ENCODE data around the gene RNF224. TPM values are rescaled to one million over a fixed set of nuclear protein-coding genes. Genes with fewer than 3 reads are reported as not detected.

RNF224 gene
- total and polyA plus RNA-seq, 12 donors, result 0.14 TPM; not detected in 11

GRCh38 chr9:137235424-137236237, 8.3 kb downstream of the RNF224 start:
- H3K9me3 ChIP-seq, result no peaks in the 10 kb centered on the region
- TF ChIP-seq CTCF (IDR thresholded peaks at IDR 0.05), result no peak
- DNase-seq (no peak), ATAC-seq (no peak)
- no peaks in the 10 kb centered on the region for H3K36me3 ChIP-seq
- H3K27me3 ChIP-seq, result peaks cover 9 to 42% (median 38%) of the 10 kb centered on the region in 7 donors
- no peak overlapping the region for H3K27ac ChIP-seq
- H3K4me1 ChIP-seq, result peaks cover 14 to 47% (median 32%) of the 10 kb centered on the region in 9 donors
- 66 to 69% methylated on average over 33 to 35 of the region's 35 CpGs for WGBS, 2 donors
- intact Hi-C loops (cut with DNase I), result loop anchor here in 2 of 10 donors (5.0 to 10.0 kb wide), 2 partner anchors 118 to 451 kb away; no protein-coding TSS in a partner anchor
- peak overlapping the region in 8 of 10 donors; percentile 9 to 40 (median 32) for H3K4me3 ChIP-seq

GRCh38 chr9:137236238-137236935, 9.1 kb downstream of the RNF224 start:
- H3K27ac ChIP-seq, result peak overlapping the region in 3 of 10 donors; percentile 2 to 37 (median 8)
- H3K36me3 ChIP-seq, result no peaks in the 10 kb centered on the region
- intact Hi-C loops (cut with DNase I), result loop anchor here in 2 of 10 donors (5.0 to 10.0 kb wide), 2 partner anchors 119 to 452 kb away; no protein-coding TSS in a partner anchor
- WGBS, 2 donors, result 8 to 13% methylated on average over 31 of the region's 31 CpGs
- peak overlapping the region in 8 of 10 donors; percentile 9 to 40 (median 32) for H3K4me3 ChIP-seq
- DNase-seq (peak; percentile 85 to 88), ATAC-seq (peak; percentile 19 to 53 (median 44))
- no peaks in the 10 kb centered on the region for H3K9me3 ChIP-seq
- peaks cover 8 to 34% (median 30%) of the 10 kb centered on the region in 7 donors for H3K27me3 ChIP-seq
- H3K4me1 ChIP-seq, result peaks cover 14 to 47% (median 32%) of the 10 kb centered on the region in 9 donors
- peak; percentile 96 to 99 (median 98) for TF ChIP-seq CTCF (IDR thresholded peaks at IDR 0.05)

GRCh38 chr9:137236936-137237421, 9.7 kb downstream of the RNF224 start:
- no peak for ATAC-seq
- Histone ChIP-seq H3K9me3 (no peaks in the 10 kb centered on the region), H3K36me3 (peaks cover 0 to 4% (median 1%) of the 10 kb centered on the region in 9 donors), H3K27me3 (peaks cover 2 to 31% (median 24%) of the 10 kb centered on the region in 7 donors), H3K4me3 (peak overlapping the region in 5 of 10 donors; percentile 20 to 40 (median 34)), H3K4me1 (peaks cover 14 to 50% (median 36%) of the 10 kb centered on the region in 9 donors), H3K27ac (peak overlapping the region in 2 of 10 donors; percentile 2 to 8)
- no peak for TF ChIP-seq CTCF (IDR thresholded peaks at IDR 0.05)
- WGBS, 2 donors, result 55 to 56% methylated on average over 11 of the region's 11 CpGs
- DNase-seq, result no peak
- intact Hi-C loops (cut with DNase I), result loop anchor here in 2 of 10 donors (5.0 to 10.0 kb wide), 2 partner anchors 120 to 452 kb away; no protein-coding TSS in a partner anchor

All from heart right ventricle (tissue), 16 donors.